ENCODE measurements around the gene PTRHD1. TPM values are rescaled to one million over a fixed set of nuclear protein-coding genes. Genes with fewer than 3 reads are reported as not detected.
A peak's percentile ranks its signal among the peaks of the same experiment; 100 is the strongest.

PTRHD1 gene
- total RNA-seq, 4 donors from 2014 or later: 8.1 to 20.4 (median 15.6) TPM

GRCh38 chr2:24830786-24831185 is 37.6 kb upstream of the PTRHD1 start:
- H3K4me3 ChIP-seq: no peak overlapping the region
- WGBS: 87% methylated on average over 11 of the region's 12 CpGs
- peaks cover 8 to 11% (median 10%) of the 10 kb centered on the region in 4 donors for H3K4me1 ChIP-seq
- no peaks in the 10 kb centered on the region for H3K9me3 ChIP-seq
- no peaks in the 10 kb centered on the region for H3K27me3 ChIP-seq
- no peak for DNase-seq (ENCODE audit: extremely low spot score)
- H3K36me3 ChIP-seq: peaks cover 0 to 32% (median 23%) of the 10 kb centered on the region in 4 donors
- no peak overlapping the region for H3K27ac ChIP-seq (replicated peaks in 1 of 4)
- intact Hi-C loops (cut with DNase I): no loop called here
- TF ChIP-seq POLR2A (IDR thresholded peaks at IDR 0.05; ENCODE audit: low read depth): no peak
- TF ChIP-seq POLR2AphosphoS5 (IDR thresholded peaks at IDR 0.05): no peak
- no peak for TF ChIP-seq CTCF (IDR thresholded peaks at IDR 0.05)
- no peak for TF ChIP-seq EP300 (IDR thresholded peaks at IDR 0.05)

- peaks cover 8 to 11% (median 10%) of the 10 kb centered on the region in 4 donors for H3K4me1 ChIP-seq
- H3K27ac ChIP-seq (replicated peaks in 1 of 4): no peak overlapping the region
- no peaks in the 10 kb centered on the region for H3K9me3 ChIP-seq
- no peaks in the 10 kb centered on the region for H3K27me3 ChIP-seq
- peaks cover 0 to 30% (median 21%) of the 10 kb centered on the region in 4 donors for H3K36me3 ChIP-seq
- intact Hi-C loops (cut with DNase I): no loop called here
- DNase-seq (ENCODE audit: extremely low spot score): no peak
- TF ChIP-seq POLR2A (IDR thresholded peaks at IDR 0.05; ENCODE audit: low read depth) (no peak), EP300 (IDR thresholded peaks at IDR 0.05) (no peak), CTCF (IDR thresholded peaks at IDR 0.05) (no peak), POLR2AphosphoS5 (IDR thresholded peaks at IDR 0.05) (no peak)
- H3K4me3 ChIP-seq: no peak overlapping the region
- WGBS: 81% methylated on average over 5 of the region's 5 CpGs
Measured at GRCh38 chr2:24830351-24830750, 37.2 kb upstream of the PTRHD1 start.

- 78% methylated on average over 17 of the region's 17 CpGs for WGBS
- no peaks in the 10 kb centered on the region for H3K27me3 ChIP-seq
- no peak for TF ChIP-seq POLR2AphosphoS5 (IDR thresholded peaks at IDR 0.05)
- TF ChIP-seq POLR2A (IDR thresholded peaks at IDR 0.05; ENCODE audit: low read depth): no peak
- no peak for TF ChIP-seq CTCF (IDR thresholded peaks at IDR 0.05)
- TF ChIP-seq EP300 (IDR thresholded peaks at IDR 0.05): no peak
- H3K4me3 ChIP-seq: no peak overlapping the region
- intact Hi-C loops (cut with DNase I): loop anchor here (1.0 kb wide), 1 partner anchor 419 kb away; no protein-coding TSS in a partner anchor
- H3K27ac ChIP-seq (replicated peaks in 1 of 4): no peak overlapping the region
- no peak for DNase-seq (ENCODE audit: extremely low spot score)
- peaks cover 8 to 11% (median 10%) of the 10 kb centered on the region in 4 donors for H3K4me1 ChIP-seq
- H3K9me3 ChIP-seq: no peaks in the 10 kb centered on the region
- H3K36me3 ChIP-seq: peaks cover 0 to 18% (median 6%) of the 10 kb centered on the region in 4 donors
Measured at GRCh38 chr2:24828238-24828996, 35.2 kb upstream of the PTRHD1 start.

- peaks cover 0 to 24% (median 6%) of the 10 kb centered on the region in 4 donors for H3K36me3 ChIP-seq
- TF ChIP-seq POLR2A (IDR thresholded peaks at IDR 0.05; ENCODE audit: low read depth) (no peak), CTCF (IDR thresholded peaks at IDR 0.05) (peak; percentile 81 to 88 (median 83)), POLR2AphosphoS5 (IDR thresholded peaks at IDR 0.05) (peak in 1 of 2 donors; percentile 28), EP300 (IDR thresholded peaks at IDR 0.05) (no peak)
- H3K4me1 ChIP-seq: peaks cover 8 to 11% (median 10%) of the 10 kb centered on the region in 4 donors
- H3K27ac ChIP-seq (replicated peaks in 1 of 4): no peak overlapping the region
- H3K4me3 ChIP-seq: no peak overlapping the region
- DNase-seq (ENCODE audit: extremely low spot score): no peak
- H3K9me3 ChIP-seq: no peaks in the 10 kb centered on the region
- intact Hi-C loops (cut with DNase I): loop anchor here (1.0 kb wide), 1 partner anchor 418 kb away; no protein-coding TSS in a partner anchor
- WGBS: 62% methylated on average over 10 of the region's 30 CpGs
- H3K27me3 ChIP-seq: no peaks in the 10 kb centered on the region
Measured at GRCh38 chr2:24827321-24828237, 34.4 kb upstream of the PTRHD1 start.

Data from esophagus muscularis mucosa (tissue), 4 donors.